GM18507 (cell line): Measurements from ENCODE around the gene MAP3K7CL.

Source experiments
- DNase-seq: peaks from one replicate; pipeline ENCODE4 v3.0.0; 2011; ENCODE audit warnings: low read depth; ENCODE audit not compliant: insufficient read length; ENCODE audit errors: extremely low spot score
- FAIRE-seq: peaks from 2 replicates; lab custom pipeline; 2011; peaks lifted over from hg19 to GRCh38; lab: Jason Lieb, UNC

The MAP3K7CL gene

GRCh38 chr21:29130270-29130969, at the start of gene MAP3K7CL:
Gene MAP3K7CL, plus strand, starts transcription at chr21:29130644. Its CDS starts 2,701 bp downstream, at chr21:29133345.
- DNase-seq (no peak), FAIRE-seq (no peak)

DNA sequence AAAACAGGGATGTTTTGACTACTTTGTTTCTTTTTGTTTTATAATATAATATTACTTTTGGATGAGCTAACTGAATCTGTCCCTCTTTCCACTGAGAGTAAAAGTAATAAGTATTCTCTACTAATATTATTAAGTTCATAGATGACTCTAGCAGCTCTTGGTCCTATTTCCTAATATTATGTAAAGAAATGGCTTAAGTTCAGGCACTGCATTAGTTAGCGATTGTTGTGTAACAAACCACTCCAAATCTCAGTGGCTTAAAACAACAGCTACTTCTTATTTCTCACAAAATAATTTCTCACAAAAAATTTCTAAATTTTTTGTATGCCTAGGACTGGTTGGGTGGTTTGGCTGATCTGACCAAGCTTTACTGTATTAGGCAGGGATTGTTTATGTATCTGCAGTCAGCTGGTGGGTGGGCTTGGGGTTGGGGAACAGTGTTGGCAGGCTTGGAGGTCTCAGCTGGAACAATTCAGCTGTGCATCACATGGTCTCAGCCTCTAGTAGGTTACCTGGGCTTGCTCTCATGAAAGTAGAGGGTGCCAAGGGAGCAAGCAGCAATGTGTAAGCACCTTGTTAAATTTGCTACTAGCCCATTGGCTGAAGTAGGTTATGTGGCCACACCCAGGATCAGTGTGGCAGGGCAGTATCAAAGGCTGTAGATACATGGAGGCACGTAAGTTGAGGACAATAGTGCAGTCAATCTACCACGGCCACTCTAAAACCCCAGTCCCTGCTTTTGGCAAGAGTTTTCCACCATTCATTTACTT, 48.2 kb upstream of the MAP3K7CL start:
- FAIRE-seq (no peak), DNase-seq (no peak)

GRCh38 chr21:29083306-29083705, 47.1 kb upstream of the MAP3K7CL start:
- no peak for DNase-seq
- no peak for FAIRE-seq

GRCh38 chr21:29084372-29084771, 46.1 kb upstream of the MAP3K7CL start:
- DNase-seq (no peak), FAIRE-seq (no peak)

DNA sequence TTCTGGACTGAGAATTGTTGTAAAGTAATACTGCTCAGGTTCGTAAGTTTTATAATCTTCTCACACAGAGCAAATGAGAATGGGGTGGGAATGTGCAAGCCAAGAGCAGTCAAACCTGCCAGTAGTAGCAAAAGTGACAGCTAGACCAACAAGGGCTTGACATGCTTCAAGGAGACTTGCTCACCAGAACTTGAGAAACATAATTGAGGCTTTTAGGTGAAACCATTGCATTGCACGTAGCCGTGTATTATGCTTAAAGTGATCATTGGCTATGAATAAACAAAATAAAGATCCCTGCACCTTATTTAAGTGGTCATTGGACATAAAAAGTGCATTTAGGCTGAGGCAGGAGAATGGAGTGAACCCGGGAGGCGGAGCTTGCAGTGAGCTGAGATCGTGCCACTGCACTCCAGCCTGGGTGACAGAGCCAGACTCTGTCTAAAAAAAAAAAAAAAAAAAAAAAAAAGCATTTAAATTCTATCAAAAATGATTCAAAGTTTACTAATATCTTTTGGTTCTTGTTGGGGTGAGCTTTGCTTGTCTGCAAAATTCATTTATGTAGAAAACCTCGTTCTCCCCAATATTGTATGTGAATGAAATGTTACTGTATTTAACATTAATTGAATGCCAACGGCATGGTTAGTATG, 45.2 kb upstream of the MAP3K7CL start:
- DNase-seq: no peak
- FAIRE-seq: no peak

DNA sequence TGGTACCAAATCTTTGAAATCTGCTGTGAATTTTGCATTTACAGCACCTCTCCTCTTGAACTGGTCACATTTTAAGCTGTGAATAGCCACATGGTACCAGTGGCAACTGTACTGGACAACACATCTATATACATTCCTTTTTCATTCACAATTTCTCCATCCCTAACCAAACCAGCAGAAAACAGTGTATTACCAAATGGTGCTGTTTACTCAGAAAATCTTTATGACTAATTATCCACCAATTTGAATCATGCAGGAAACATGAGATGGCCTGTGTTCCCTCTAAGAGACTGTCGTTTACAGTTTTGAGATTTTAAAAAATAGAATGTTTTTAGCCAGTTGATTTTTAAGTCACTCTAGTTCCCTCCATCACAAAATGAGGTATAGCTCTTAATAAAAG, 39.4 kb upstream of the MAP3K7CL start:
- no peak for FAIRE-seq
- DNase-seq: no peak

DNA sequence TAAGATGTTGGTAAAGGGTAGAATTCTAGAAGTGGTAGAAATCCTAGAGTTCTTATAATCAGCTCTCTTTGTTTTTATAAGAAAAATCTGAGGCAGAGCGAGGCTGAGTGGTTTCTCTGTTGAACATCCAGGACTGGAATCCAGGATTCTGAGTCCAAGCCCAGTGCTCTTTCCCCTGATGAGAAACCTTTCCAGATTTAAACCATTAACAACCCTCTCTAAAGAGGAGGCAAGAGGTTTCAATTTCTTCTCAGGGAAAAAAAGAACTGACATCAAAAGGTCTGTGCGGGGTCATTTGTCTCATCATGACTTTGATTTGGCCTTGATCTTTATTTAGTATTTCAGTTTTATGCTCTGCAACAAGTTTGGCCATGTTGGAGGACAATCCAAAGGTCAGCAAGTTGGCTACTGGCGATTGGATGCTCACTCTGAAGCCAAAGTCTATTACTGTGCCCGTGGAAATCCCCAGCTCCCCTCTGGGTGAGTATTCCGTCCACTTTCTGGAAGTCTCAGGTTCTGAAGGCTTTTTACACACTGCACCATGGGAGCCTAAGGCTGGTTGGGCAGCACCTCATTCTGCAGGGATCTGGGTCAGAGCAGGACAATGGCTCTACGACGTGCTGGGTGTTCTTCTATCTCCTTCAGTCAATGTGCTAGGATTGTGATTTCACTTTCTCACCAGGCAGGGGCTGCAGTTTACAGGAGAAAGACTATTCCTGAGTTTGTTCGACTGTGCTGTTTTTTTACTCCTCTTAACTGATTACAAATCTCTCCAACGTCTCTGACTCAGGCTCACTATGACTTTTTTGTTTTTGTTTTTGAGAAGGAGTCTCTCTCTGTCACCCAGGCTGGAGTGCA, 38.1 kb upstream of the MAP3K7CL start:
- FAIRE-seq: no peak
- no peak for DNase-seq

DNA sequence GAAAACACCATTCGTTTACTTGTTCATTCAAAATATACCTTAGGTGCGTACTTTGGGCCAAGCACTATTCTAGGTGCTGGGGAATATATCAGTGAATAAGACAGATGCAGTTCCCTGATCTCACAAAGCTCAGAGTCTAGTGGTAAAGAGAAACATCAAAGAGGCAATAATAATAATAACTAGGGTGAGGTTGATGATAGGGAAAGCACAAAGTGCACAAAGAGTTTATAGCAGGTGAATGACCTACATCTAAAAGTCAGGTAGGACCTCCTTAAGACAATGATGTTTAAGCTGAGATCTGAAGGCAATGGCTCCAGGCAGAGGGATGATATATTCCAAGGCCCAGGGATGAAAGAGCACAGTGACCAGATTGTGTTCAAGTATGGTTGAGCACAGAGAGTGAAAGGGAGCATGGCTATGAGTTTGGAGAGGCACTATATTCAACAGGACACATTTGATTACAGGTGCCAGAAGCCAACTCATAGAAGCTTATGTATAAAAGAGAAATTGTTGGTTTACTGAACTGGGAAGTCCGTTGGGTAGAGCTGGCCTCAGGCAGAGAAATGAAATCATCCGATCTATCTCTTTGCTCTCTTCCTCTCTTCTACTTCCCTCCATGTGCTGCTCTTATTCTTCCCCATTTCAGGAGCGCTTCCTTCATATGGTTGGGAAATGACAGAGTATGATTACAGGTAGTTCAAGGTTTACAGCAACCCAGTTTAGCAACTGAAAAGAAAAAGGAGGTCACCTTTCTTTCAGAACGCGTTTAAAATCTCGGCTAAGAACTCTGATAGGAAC, 34.0 kb upstream of the MAP3K7CL start:
- no peak for FAIRE-seq
- no peak for DNase-seq

GRCh38 chr21:29098156-29098555, 32.3 kb upstream of the MAP3K7CL start:
- DNase-seq (no peak), FAIRE-seq (no peak)

GRCh38 chr21:29102791-29103257, 27.6 kb upstream of the MAP3K7CL start:
- DNase-seq (no peak), FAIRE-seq (no peak)

DNA sequence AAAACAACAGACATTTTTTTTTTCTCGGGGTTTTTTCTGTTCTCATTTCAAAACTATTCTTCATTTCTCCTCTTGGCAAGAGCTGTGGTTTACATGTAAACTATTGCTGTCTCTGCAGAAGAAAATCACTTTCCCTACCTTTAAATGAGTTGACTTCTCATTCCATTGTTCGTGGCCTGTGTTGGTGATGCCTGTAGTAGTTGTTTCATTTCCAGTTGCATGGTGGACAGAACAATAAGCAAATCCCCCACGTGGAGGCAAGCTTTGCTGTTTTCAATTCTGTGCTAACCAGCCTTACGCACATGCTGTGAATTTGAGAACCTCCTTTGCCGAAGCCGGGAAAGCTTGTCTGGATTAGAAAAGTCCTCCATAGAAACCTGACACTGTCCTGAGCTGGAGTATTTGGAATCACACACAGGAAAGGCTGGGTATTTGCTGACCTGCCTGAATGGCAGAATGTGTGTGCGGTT, 26.2 kb upstream of the MAP3K7CL start:
- FAIRE-seq (no peak), DNase-seq (no peak)

GRCh38 chr21:29105218-29105617, 25.2 kb upstream of the MAP3K7CL start:
- DNase-seq: no peak
- FAIRE-seq: no peak

- FAIRE-seq (no peak), DNase-seq (no peak)
These were observed 15.5 kb upstream of the MAP3K7CL start for GRCh38 chr21:29114765-29115500.

GRCh38 chr21:29115899-29116298, 14.5 kb upstream of the MAP3K7CL start:
- FAIRE-seq (no peak), DNase-seq (no peak)

DNA sequence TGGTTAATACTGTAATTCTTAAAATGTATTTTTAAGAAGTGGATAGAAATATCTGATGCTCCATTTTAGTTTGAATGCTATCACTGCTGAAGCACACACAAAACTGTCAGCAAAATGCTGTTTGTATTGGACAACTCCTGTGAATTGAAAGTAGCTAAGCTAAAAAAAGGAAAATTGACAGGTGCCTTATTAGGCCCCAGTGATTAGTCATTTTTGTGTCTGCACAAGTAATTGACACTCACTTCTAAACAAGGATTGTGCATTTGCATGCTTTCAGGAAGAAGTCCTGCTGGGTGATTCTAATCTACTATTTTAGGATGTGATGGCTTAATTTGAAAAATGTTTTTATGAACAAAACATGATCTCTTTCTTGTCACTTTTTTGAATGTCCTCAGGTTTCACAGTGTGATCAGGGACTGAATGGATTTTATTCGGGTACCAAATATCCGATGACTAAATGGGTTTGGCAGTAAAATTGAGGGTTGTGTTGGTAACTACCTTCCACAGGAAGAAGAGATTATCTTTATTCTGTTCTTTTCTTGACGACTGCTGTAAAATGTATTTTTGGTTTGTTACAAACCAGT, 13.0 kb upstream of the MAP3K7CL start:
- DNase-seq: no peak
- no peak for FAIRE-seq

- FAIRE-seq (peak; percentile 65), DNase-seq (no peak)
These were observed 8.7 kb upstream of the MAP3K7CL start for GRCh38 chr21:29121759-29122158.

GRCh38 chr21:29124645-29125044, 5.8 kb upstream of the MAP3K7CL start:
- DNase-seq (no peak), FAIRE-seq (no peak)

- DNase-seq (peak; percentile 26), FAIRE-seq (peak; percentile 89)
These were observed 5.3 kb upstream of the MAP3K7CL start for GRCh38 chr21:29125191-29125590.
